IMR-90 (cell line): ENCODE results near the gene TNIP1. TPM values are rescaled to one million over a fixed set of nuclear protein-coding genes. Genes with fewer than 3 reads are reported as not detected.

Experiments
- ATAC-seq: fragments of 200-7000 bp; cut with Tn5 transposase; 2 replicates; pipeline ENCODE4 v1.9.1; 2020; ENCODE audit warnings: low read depth, mild to moderate bottlenecking, moderate library complexity
- BruUV-seq: library from RNA; stranded (reverse); fragments of 400-500 nt; replicated peaks from 2 replicates; lab custom pipeline; 2021; lab: Mats Ljungman, UMichigan
- CTCF ChIA-PET: fragments of 300-600 bp; formaldehyde crosslinking; extraction: SDS; loops from one replicate; lab custom pipeline; 2021; ENCODE audit warnings: antibody characterized with exemption; lab: Yijun Ruan, JAX
- POLR2A ChIA-PET: fragments of 300-600 bp; sonication (Branson Sonifier 250); formaldehyde crosslinking; loops from one replicate; lab custom pipeline; 2022; ENCODE audit warnings: antibody characterized with exemption; ENCODE audit not compliant: unreplicated experiment; lab: Charles Lee
- DNase-seq: peaks from one replicate; pipeline ENCODE4 v3.0.0; 2013
- H2AFZ ChIP-seq: replicated peaks from 2 replicates; pipeline ENCODE3; 2013; ENCODE audit warnings: low read length, mild to moderate bottlenecking; ENCODE audit not compliant: poor library complexity
- H2AK5ac ChIP-seq: 2 replicates; pipeline ENCODE4 v1.6.1; 2013; ENCODE audit warnings: low read depth, low read length, inconsistent platforms
- H2AK9ac ChIP-seq: replicated peaks from 2 replicates; pipeline ENCODE3; 2013; ENCODE audit warnings: mild to moderate bottlenecking, low read depth, low read length, moderate library complexity; ENCODE audit not compliant: poor library complexity
- H2BK120ac ChIP-seq: 2 replicates; pipeline ENCODE4 v1.6.1; 2013; ENCODE audit warnings: low read depth, low read length, inconsistent platforms
- H2BK15ac ChIP-seq: 3 replicates; pipeline ENCODE4 v1.6.1; 2013; ENCODE audit warnings: low read depth, low read length, inconsistent platforms
- H2BK20ac ChIP-seq: 2 replicates; pipeline ENCODE4 v1.6.1; 2013; ENCODE audit warnings: low read depth, mild to moderate bottlenecking, inconsistent platforms, low read length, moderate library complexity
- H2BK5ac ChIP-seq: 2 replicates; pipeline ENCODE4 v1.6.1; 2013; ENCODE audit warnings: mild to moderate bottlenecking, low read depth, low read length, inconsistent platforms; ENCODE audit not compliant: poor library complexity, severe bottlenecking
- H3K14ac ChIP-seq: replicated peaks from 2 replicates; pipeline ENCODE4 v1.6.1; 2013; ENCODE audit warnings: low read depth, low read length, inconsistent platforms
- H3K18ac ChIP-seq: 2 replicates; pipeline ENCODE4 v1.6.1; 2013; ENCODE audit warnings: low read depth, low read length, control low read depth
- H3K23ac ChIP-seq: 2 replicates; pipeline ENCODE4 v1.6.1; 2013; ENCODE audit warnings: low read depth, low read length, inconsistent platforms
- H3K27ac ChIP-seq: 2 replicates; pipeline ENCODE4 v1.5.1; 2013; ENCODE audit warnings: mild to moderate bottlenecking, control low read depth, low read length; ENCODE audit not compliant: insufficient read depth
- H3K27me3 ChIP-seq: 2 replicates; pipeline ENCODE4 v1.6.1; 2013; ENCODE audit warnings: low read length; ENCODE audit not compliant: control insufficient read depth, insufficient read depth
- H3K36me3 ChIP-seq: 2 replicates; pipeline ENCODE4 v1.6.1; 2013; ENCODE audit warnings: low read length, mixed read lengths; ENCODE audit not compliant: control insufficient read depth, insufficient read depth
- H3K4ac ChIP-seq: 2 replicates; pipeline ENCODE4 v1.6.1; 2013; ENCODE audit warnings: low read depth, low read length, inconsistent platforms
- H3K4me1 ChIP-seq: 2 replicates; pipeline ENCODE4 v1.6.1; 2013; ENCODE audit warnings: low read length, mixed read lengths; ENCODE audit not compliant: control insufficient read depth, insufficient read depth
- H3K4me2 ChIP-seq: 2 replicates; pipeline ENCODE4 v1.6.1; 2013; ENCODE audit warnings: low read depth, mild to moderate bottlenecking, control low read depth, low read length, moderate library complexity
- H3K4me3 ChIP-seq: 2 replicates; pipeline ENCODE4 v1.5.1; 2013; ENCODE audit warnings: low read depth, mild to moderate bottlenecking, control low read depth, low read length, moderate library complexity; ENCODE audit not compliant: insufficient read depth
- H3K56ac ChIP-seq: 2 replicates; pipeline ENCODE4 v1.6.1; 2013; ENCODE audit warnings: low read length, inconsistent platforms; ENCODE audit not compliant: insufficient read depth; ENCODE audit errors: extremely low read depth
- H3K79me1 ChIP-seq, 2 experiments: 2 replicates each; pipeline ENCODE4 v1.6.1; 2013; ENCODE audit warnings: low read length in 2 of 2, inconsistent platforms in 1 of 2, low read depth in 1 of 2
- H3K9ac ChIP-seq: 2 replicates; pipeline ENCODE4 v1.6.1; 2013; ENCODE audit warnings: low read depth, low read length, control low read depth
- H3K9me1 ChIP-seq: 2 replicates; pipeline ENCODE4 v1.6.1; 2013; ENCODE audit warnings: low read length, inconsistent platforms; ENCODE audit not compliant: insufficient read depth
- H3K9me3 ChIP-seq: 2 replicates; pipeline ENCODE4 v1.6.1; 2013; ENCODE audit warnings: low read length; ENCODE audit not compliant: control insufficient read depth, insufficient read depth
- H4K20me1 ChIP-seq: 2 replicates; pipeline ENCODE4 v1.6.1; 2013; ENCODE audit warnings: low read length, inconsistent platforms; ENCODE audit not compliant: insufficient read depth
- H4K5ac ChIP-seq: 2 replicates; pipeline ENCODE4 v1.6.1; 2013; ENCODE audit warnings: mild to moderate bottlenecking, low read depth, low read length, control low read depth
- H4K8ac ChIP-seq, 2 experiments: 2 replicates each; pipeline ENCODE4 v1.6.1; 2013; ENCODE audit warnings: low read depth in 2 of 2, low read length in 2 of 2, control low read depth in 1 of 2, inconsistent platforms in 1 of 2
- H4K91ac ChIP-seq: 2 replicates; pipeline ENCODE4 v1.6.1; 2013; ENCODE audit warnings: low read depth, low read length, inconsistent platforms; ENCODE audit not compliant: insufficient read depth
- CEBPB ChIP-seq: IDR thresholded peaks from 2 replicates; pipeline ENCODE4 v1.6.1; 2012; ENCODE audit warnings: low read depth, low read length, improper control_type of control experiment
- ELK1 ChIP-seq: fragments of 150-350 bp; IDR thresholded peaks from 2 replicates; pipeline ENCODE4 v1.6.1; 2016; ENCODE audit warnings: low read depth, mild to moderate bottlenecking, low read length, moderate library complexity, borderline replicate concordance
- FOS ChIP-seq: fragments of 150-350 bp; IDR thresholded peaks from 2 replicates; pipeline ENCODE4 v1.6.1; 2016; ENCODE audit warnings: low read depth, low read length
- MXI1 ChIP-seq: IDR thresholded peaks from 2 replicates; pipeline ENCODE4 v1.6.1; 2012; ENCODE audit warnings: low read depth, mild to moderate bottlenecking, low read length, moderate library complexity, borderline replicate concordance
- WGBS, 2 experiments: methylation state at CpG; one replicate each; pipeline versions ENCODE4 v1.1.5 to v1.1.7; 2013; ENCODE audit warnings: missing lambda C conversion rate in 2 of 2; ENCODE audit not compliant: insufficient read length in 1 of 2; ENCODE audit errors: extremely low coverage in 2 of 2; 5-methylcytosine and 5-hydroxymethylcytosine counted together
- dilution Hi-C: fragments of 300-500 bp; cut with HindIII; formaldehyde crosslinking; loops from one replicate; pipeline ENCODE4 v1.14.3; 2018; ENCODE audit warnings: low sequenced_read_pairs; ENCODE audit not compliant: unreplicated experiment
- in situ Hi-C: fragments of 300-500 bp; cut with MboI; formaldehyde crosslinking; loops from 3 replicates; pipeline ENCODE4 v1.14.3; 2019; ENCODE audit warnings: low sequenced_read_pairs, inconsistent platforms, mixed read lengths
- intact Hi-C: fragments of 100-400 bp; cut with micrococcal nuclease; formaldehyde crosslinking; loops from 2 replicates; pipeline ENCODE4 v1.10.0; 2022
- polyA plus RNA-seq, 3 experiments: library from polyadenylated mRNA; depleted of rRNA; stranded (reverse); fragments of >200 nt; gene quantifications; 2 replicates each; pipeline ENCODE4 v1.2.3, GENCODE V29; 2012; ENCODE audit warnings: low replicate concordance in 1 of 3
- total RNA-seq: library from RNA; depleted of rRNA; stranded (reverse); fragments of >200 nt; gene quantifications from 2 replicates; pipeline ENCODE4 v1.2.3, GENCODE V29; 2012

TNIP1 gene
- total and polyA plus RNA-seq, 2 of the 4 experiments (the other 2 are of a cell fraction) = 63.8 to 92.8 TPM

- H3K4me2 ChIP-seq = no peak overlapping the region
- H2AFZ ChIP-seq = no peak overlapping the region
- no peak overlapping the region for H3K14ac ChIP-seq
- H4K91ac ChIP-seq = no peak overlapping the region
- ChIA-PET CTCF (no interaction called here), POLR2A (no interaction called here)
- peaks cover 5% of the 10 kb centered on the region; the same call in 1 of the 2 replicates for H4K20me1 ChIP-seq
- TF ChIP-seq MXI1 (no peak), ELK1 (no peak), FOS (no peak), CEBPB (no peak)
- H3K9me3 ChIP-seq = no peaks in the 10 kb centered on the region
- peaks cover 55% of the 10 kb centered on the region for H3K36me3 ChIP-seq
- H3K23ac ChIP-seq = no peak overlapping the region
- H2BK15ac ChIP-seq = no peak overlapping the region
- WGBS, 2 experiments = no CpG with 5 or more reads among the region's 4 CpGs
- no peak overlapping the region for H2AK5ac ChIP-seq
- no peak overlapping the region for H3K27ac ChIP-seq
- H3K4me1 ChIP-seq = peaks cover 9% of the 10 kb centered on the region; the same call in 1 of the 2 replicates
- no peak overlapping the region for H3K9ac ChIP-seq
- no peaks in the 10 kb centered on the region for H3K27me3 ChIP-seq
- H4K8ac ChIP-seq = no peak overlapping the region
- H3K18ac ChIP-seq = no peak overlapping the region
- ATAC-seq = no peak
- no peak overlapping the region for H2BK5ac ChIP-seq
- no peak overlapping the region for H3K4ac ChIP-seq
- H3K9me1 ChIP-seq = peaks cover 24% of the 10 kb centered on the region
- intact Hi-C loops (no loop called here), dilution Hi-C loops (no loop called here), in situ Hi-C loops (no loop called here)
- H3K4me3 ChIP-seq = no peak overlapping the region
- H2BK120ac ChIP-seq = no peak overlapping the region
- no peak overlapping the region for H4K5ac ChIP-seq
- peaks cover 13 to 28% of the 10 kb centered on the region in 2 experiments for H3K79me1 ChIP-seq
- H2BK20ac ChIP-seq = no peak overlapping the region
- no peak overlapping the region for H3K56ac ChIP-seq
- DNase-seq = no peak
- H2AK9ac ChIP-seq = no peak overlapping the region
- no TSS peak for BruUV-seq
These were observed 20.9 kb upstream of the TNIP1 start for GRCh38 chr5:151101746-151102145.
